ENCODE measurements around the gene FAM167B.

DNA sequence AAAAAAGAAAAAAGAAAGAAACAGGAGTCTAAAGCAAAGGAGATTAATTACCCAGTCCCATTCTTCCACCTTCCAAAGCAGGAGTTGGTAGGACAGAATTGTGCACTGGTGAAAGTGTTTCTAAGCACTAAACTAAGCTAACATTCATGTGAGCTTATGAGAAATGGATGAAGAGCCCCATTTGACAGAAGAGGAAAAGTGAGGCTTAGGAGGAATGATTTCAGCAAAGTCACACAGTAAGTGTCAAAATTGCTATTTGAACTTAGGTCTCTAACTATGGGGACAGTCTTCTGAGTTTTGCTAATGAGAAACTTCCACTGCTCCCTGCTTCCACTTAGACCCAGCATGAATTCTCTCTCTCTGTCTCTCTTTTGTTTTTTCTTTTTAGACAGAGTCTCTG is 22.7 kb downstream of the FAM167B start:
- TF ChIP-seq, protein P1, sequence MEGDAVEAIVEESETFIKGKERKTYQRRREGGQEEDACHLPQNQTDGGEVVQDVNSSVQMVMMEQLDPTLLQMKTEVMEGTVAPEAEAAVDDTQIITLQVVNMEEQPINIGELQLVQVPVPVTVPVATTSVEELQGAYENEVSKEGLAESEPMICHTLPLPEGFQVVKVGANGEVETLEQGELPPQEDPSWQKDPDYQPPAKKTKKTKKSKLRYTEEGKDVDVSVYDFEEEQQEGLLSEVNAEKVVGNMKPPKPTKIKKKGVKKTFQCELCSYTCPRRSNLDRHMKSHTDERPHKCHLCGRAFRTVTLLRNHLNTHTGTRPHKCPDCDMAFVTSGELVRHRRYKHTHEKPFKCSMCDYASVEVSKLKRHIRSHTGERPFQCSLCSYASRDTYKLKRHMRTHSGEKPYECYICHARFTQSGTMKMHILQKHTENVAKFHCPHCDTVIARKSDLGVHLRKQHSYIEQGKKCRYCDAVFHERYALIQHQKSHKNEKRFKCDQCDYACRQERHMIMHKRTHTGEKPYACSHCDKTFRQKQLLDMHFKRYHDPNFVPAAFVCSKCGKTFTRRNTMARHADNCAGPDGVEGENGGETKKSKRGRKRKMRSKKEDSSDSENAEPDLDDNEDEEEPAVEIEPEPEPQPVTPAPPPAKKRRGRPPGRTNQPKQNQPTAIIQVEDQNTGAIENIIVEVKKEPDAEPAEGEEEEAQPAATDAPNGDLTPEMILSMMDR (IDR thresholded peaks at IDR 0.05), result no peak
- no peak for TF ChIP-seq POLR2AphosphoS5 (IDR thresholded peaks at IDR 0.05)
